PC-3 (cell line): ENCODE measurements around the gene SORD. TPM values are rescaled to one million over a fixed set of nuclear protein-coding genes. Genes with fewer than 3 reads are reported as not detected.

Experiments
- ATAC-seq: fragments of 200-7000 bp; cut with Tn5 transposase; 2 replicates; pipeline ENCODE4 v1.9.1; 2020; ENCODE audit warnings: mild to moderate bottlenecking, moderate library complexity
- BruUV-seq: library from RNA; stranded (reverse); fragments of 400-500 nt; replicated peaks from 2 replicates; lab custom pipeline; 2021; lab: Mats Ljungman, UMichigan
- CTCF ChIA-PET: fragments of 300-600 bp; sonication (Branson Sonifier 250); formaldehyde crosslinking; loops from one replicate; lab custom pipeline; 2022; ENCODE audit warnings: antibody characterized with exemption; lab: Charles Lee
- POLR2A ChIA-PET: fragments of 300-600 bp; sonication (Branson Sonifier 250); formaldehyde crosslinking; loops from one replicate; lab custom pipeline; 2022; ENCODE audit warnings: antibody characterized with exemption; ENCODE audit not compliant: unreplicated experiment; lab: Charles Lee
- DNase-seq: peaks from one replicate; pipeline ENCODE4 v3.0.0-alpha.2; 2015
- H2AFZ ChIP-seq: fragments of 300-600 bp; sonication (generic); 2 replicates; pipeline ENCODE4 v1.6.0; 2016; ENCODE audit warnings: antibody characterized with exemption, low read length
- H3F3A ChIP-seq: fragments of 300-600 bp; sonication (generic); one replicate; pipeline ENCODE4 v1.6.0; 2017; ENCODE audit warnings: antibody characterized with exemption, low read length, control low read depth, mild to moderate bottlenecking; ENCODE audit not compliant: unreplicated experiment
- H3K27ac ChIP-seq: fragments of 300-600 bp; sonication (generic); 2 replicates; pipeline ENCODE4 v1.5.1; 2016; ENCODE audit warnings: mild to moderate bottlenecking, low read length
- H3K27me3 ChIP-seq: fragments of 300-600 bp; sonication (generic); 2 replicates; pipeline ENCODE4 v1.6.1; 2016; ENCODE audit warnings: low read length, mixed read lengths
- H3K36me3 ChIP-seq: fragments of 300-600 bp; sonication (generic); 2 replicates; pipeline ENCODE4 v1.6.1; 2016; ENCODE audit warnings: low read depth, mixed run types, low read length, mixed read lengths
- H3K4me1 ChIP-seq: fragments of 300-600 bp; sonication (generic); 2 replicates; pipeline ENCODE4 v1.5.1; 2016; ENCODE audit warnings: low read length; ENCODE audit not compliant: insufficient read depth
- H3K4me2 ChIP-seq: fragments of 300-600 bp; sonication (generic); 2 replicates; pipeline ENCODE4 v1.6.0; 2016; ENCODE audit warnings: low read length
- H3K4me3 ChIP-seq: fragments of 300-600 bp; sonication (generic); 2 replicates; pipeline ENCODE4 v1.5.1; 2016; ENCODE audit warnings: mild to moderate bottlenecking, low read length, mixed read lengths
- H3K79me2 ChIP-seq: fragments of 300-600 bp; sonication (generic); 2 replicates; pipeline ENCODE4 v1.6.1; 2017; ENCODE audit warnings: low read length, mixed read lengths
- H3K9ac ChIP-seq: fragments of 300-600 bp; sonication (generic); 2 replicates; pipeline ENCODE4 v1.6.0; 2016; ENCODE audit warnings: mild to moderate bottlenecking, low read length
- H3K9me2 ChIP-seq: fragments of 300-600 bp; sonication (generic); replicated peaks from 2 replicates; pipeline ENCODE4 v1.6.1; 2016; ENCODE audit warnings: mixed run types, low read length, mixed read lengths
- H3K9me3 ChIP-seq: fragments of 300-600 bp; sonication (generic); 2 replicates; pipeline ENCODE4 v1.6.1; 2016; ENCODE audit warnings: low read length, mixed read lengths
- H4K20me1 ChIP-seq: fragments of 300-600 bp; sonication (generic); 2 replicates; pipeline ENCODE4 v1.6.1; 2016; ENCODE audit warnings: low read length, mixed read lengths
- EZH2 ChIP-seq: fragments of 300-600 bp; sonication (generic); IDR thresholded peaks from one replicate; pipeline ENCODE4 v1.6.1; 2017; ENCODE audit warnings: antibody characterized with exemption, mild to moderate bottlenecking, low read length; ENCODE audit not compliant: unreplicated experiment
- EZH2phosphoT487 ChIP-seq: fragments of 300-600 bp; sonication (generic); IDR thresholded peaks from 2 replicates; pipeline ENCODE4 v1.6.1; 2018; ENCODE audit warnings: mild to moderate bottlenecking, antibody characterized with exemption, low read length, borderline replicate concordance
- intact Hi-C: fragments of 100-400 bp; cut with micrococcal nuclease; formaldehyde crosslinking; loops from 2 replicates; pipeline ENCODE4 v1.9.0; 2023
- total RNA-seq: library from RNA; depleted of rRNA; stranded (reverse); fragments of >200 nt; gene quantifications from 2 replicates; pipeline ENCODE4 v1.2.3, GENCODE V29; 2014
- TF ChIP-seq, protein P1 (sequence below): fragments of 300-600 bp; sonication (generic); conservative IDR thresholded peaks from 2 replicates; pipeline ENCODE4 v1.5.1; 2017; ENCODE audit warnings: antibody characterized with exemption, low read depth, mild to moderate bottlenecking, low read length

Gene SORD
- total RNA-seq, 1 experiment from 2014 or later = 119 TPM

- CTCF ChIA-PET = no interaction called here
- DNase-seq = no peak
These were observed 85.1 kb downstream of the SORD start for GRCh38 chr15:45107941-45108630.

GRCh38 chr15:45110256-45110820, 87.3 kb downstream of the SORD start:
- no peak for ATAC-seq
- no peaks in the 10 kb centered on the region for H3F3A ChIP-seq
- H3K9me2 ChIP-seq = no peaks in the 10 kb centered on the region
- BruUV-seq = no TSS peak
- no peak overlapping the region for H2AFZ ChIP-seq
- intact Hi-C loops = no loop called here
- no peaks in the 10 kb centered on the region for H4K20me1 ChIP-seq
- ChIA-PET POLR2A (no interaction called here), CTCF (no interaction called here)
- H3K4me2 ChIP-seq = no peak overlapping the region
- H3K4me3 ChIP-seq = no peak overlapping the region
- peaks cover 28% of the 10 kb centered on the region for H3K27me3 ChIP-seq
- H3K27ac ChIP-seq = no peak overlapping the region
- H3K36me3 ChIP-seq = no peaks in the 10 kb centered on the region
- H3K9ac ChIP-seq = no peak overlapping the region
- H3K79me2 ChIP-seq = no peaks in the 10 kb centered on the region
- no peak for DNase-seq
- TF ChIP-seq EZH2phosphoT487 (no peak), EZH2 (no peak)
- TF ChIP-seq, protein P1, sequence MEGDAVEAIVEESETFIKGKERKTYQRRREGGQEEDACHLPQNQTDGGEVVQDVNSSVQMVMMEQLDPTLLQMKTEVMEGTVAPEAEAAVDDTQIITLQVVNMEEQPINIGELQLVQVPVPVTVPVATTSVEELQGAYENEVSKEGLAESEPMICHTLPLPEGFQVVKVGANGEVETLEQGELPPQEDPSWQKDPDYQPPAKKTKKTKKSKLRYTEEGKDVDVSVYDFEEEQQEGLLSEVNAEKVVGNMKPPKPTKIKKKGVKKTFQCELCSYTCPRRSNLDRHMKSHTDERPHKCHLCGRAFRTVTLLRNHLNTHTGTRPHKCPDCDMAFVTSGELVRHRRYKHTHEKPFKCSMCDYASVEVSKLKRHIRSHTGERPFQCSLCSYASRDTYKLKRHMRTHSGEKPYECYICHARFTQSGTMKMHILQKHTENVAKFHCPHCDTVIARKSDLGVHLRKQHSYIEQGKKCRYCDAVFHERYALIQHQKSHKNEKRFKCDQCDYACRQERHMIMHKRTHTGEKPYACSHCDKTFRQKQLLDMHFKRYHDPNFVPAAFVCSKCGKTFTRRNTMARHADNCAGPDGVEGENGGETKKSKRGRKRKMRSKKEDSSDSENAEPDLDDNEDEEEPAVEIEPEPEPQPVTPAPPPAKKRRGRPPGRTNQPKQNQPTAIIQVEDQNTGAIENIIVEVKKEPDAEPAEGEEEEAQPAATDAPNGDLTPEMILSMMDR = peak; percentile 48; the same call in 1 of the 2 replicates
- no peaks in the 10 kb centered on the region for H3K9me3 ChIP-seq
- H3K4me1 ChIP-seq = no peaks in the 10 kb centered on the region

More at GRCh38 chr15:45107941-45108630, 85.1 kb downstream of the SORD start:
- Histone ChIP-seq H3K9ac (no peak overlapping the region), H3K4me2 (no peak overlapping the region), H2AFZ (no peak overlapping the region), H3K4me3 (no peak overlapping the region), H3K9me2 (no peaks in the 10 kb centered on the region), H3K9me3 (no peaks in the 10 kb centered on the region), H3F3A (no peaks in the 10 kb centered on the region), H3K4me1 (no peaks in the 10 kb centered on the region), H4K20me1 (no peaks in the 10 kb centered on the region), H3K36me3 (no peaks in the 10 kb centered on the region), H3K79me2 (no peaks in the 10 kb centered on the region), H3K27me3 (peaks cover 17% of the 10 kb centered on the region), H3K27ac (no peak overlapping the region)
- no TSS peak for BruUV-seq
- intact Hi-C loops = no loop called here
- no peak for ATAC-seq
- POLR2A ChIA-PET = no interaction called here
- TF ChIP-seq, protein P1 = no peak
- no peak for TF ChIP-seq EZH2
- no peak for TF ChIP-seq EZH2phosphoT487
